OCI-LY3 (cell line): ENCODE results near the gene KRT6B.

ENCODE experiments used
- CTCF ChIP-seq: fragments of 200-600, 300-600 bp; sonication (generic); IDR thresholded peaks from 2 replicates; pipeline ENCODE4 v1.5.1; 2014; ENCODE audit warnings: antibody characterized with exemption, low read length, low read depth
- EZH2phosphoT487 ChIP-seq: fragments of 200-600 bp; shearing (Covaris generic); IDR thresholded peaks from 2 replicates; pipeline ENCODE4 v1.6.1; 2018; ENCODE audit warnings: antibody characterized with exemption, mixed run types, low read depth

GRCh38 chr12:52399756-52400155 lies 52.2 kb downstream of the KRT6B start:
- TF ChIP-seq CTCF (no peak), EZH2phosphoT487 (no peak)
